Endothelial cell of umbilical vein (primary cell): ENCODE data around the gene CTSE. TPM values are rescaled to one million over a fixed set of nuclear protein-coding genes. Genes with fewer than 3 reads are reported as not detected.

ENCODE experiments used
- BruUV-seq: library from RNA; stranded (reverse); fragments of 400-500 nt; replicated peaks from 2 replicates; lab custom pipeline; 2021; lab: Mats Ljungman, UMichigan
- CTCF ChIA-PET: fragments of 300-600, 350-600 bp; sonication (Branson Sonifier 250); formaldehyde crosslinking; loops from one replicate; lab custom pipeline; 2021; ENCODE audit warnings: antibody characterized with exemption, inconsistent platforms; lab: Charles Lee
- POLR2A ChIA-PET: fragments of 300-600, 350-600 bp; sonication (Branson Sonifier 250); formaldehyde crosslinking; loops from one replicate; lab custom pipeline; 2021; ENCODE audit warnings: antibody characterized with exemption, inconsistent platforms; lab: Charles Lee
- DNase-seq: peaks from one replicate; pipeline ENCODE4 v3.0.0-alpha.2; 2011; ENCODE audit warnings: low read depth, low spot score
- FAIRE-seq: peaks from 2 replicates; lab custom pipeline; 2011; peaks lifted over from hg19 to GRCh38; lab: Jason Lieb, UNC
- H2AFZ ChIP-seq: 2 replicates; pipeline ENCODE4 v1.6.0; 2012; ENCODE audit warnings: low read depth, low read length, control low read depth, inconsistent platforms
- H3K27ac ChIP-seq: 2 replicates; pipeline ENCODE4 v1.5.1; 2011; ENCODE audit warnings: low read depth, mild to moderate bottlenecking, control low read depth, low read length, moderate library complexity; ENCODE audit not compliant: insufficient read depth
- H3K27me3 ChIP-seq, 2 experiments: 2 replicates each; pipeline versions ENCODE4 v1.6.0 to v1.6.1; 2011; ENCODE audit warnings: low read length in 2 of 2, mixed read lengths in 1 of 2; ENCODE audit not compliant: control insufficient read depth in 2 of 2, insufficient read depth in 2 of 2
- H3K36me3 ChIP-seq, 2 experiments: 2 replicates in 1 of 2; 3 replicates in 1 of 2; pipeline ENCODE4 v1.5.1; 2011; ENCODE audit warnings: low read length in 2 of 2, mild to moderate bottlenecking in 1 of 2, moderate library complexity in 1 of 2; ENCODE audit not compliant: control insufficient read depth in 2 of 2, insufficient read depth in 2 of 2; ENCODE audit errors: extremely low read depth in 1 of 2
- H3K4me1 ChIP-seq: 3 replicates; pipeline ENCODE4 v1.5.1; 2011; ENCODE audit warnings: mild to moderate bottlenecking, low read length; ENCODE audit not compliant: control insufficient read depth, insufficient read depth; ENCODE audit errors: extremely low read depth
- H3K4me2 ChIP-seq: 2 replicates; pipeline ENCODE4 v1.6.1; 2011; ENCODE audit warnings: low read length, control low read depth, mixed read lengths; ENCODE audit not compliant: insufficient read depth
- H3K4me3 ChIP-seq, 3 experiments: fragments of 200-600 bp in 1 of 3; sonication (generic), shearing (Covaris generic) in 1 of 3; replicated peaks in 1 of 3; 2 replicates each; pipeline ENCODE4 v1.5.1; 2011 to 2016; ENCODE audit warnings: control low read depth in 3 of 3, low read length in 3 of 3, mild to moderate bottlenecking in 2 of 3, inconsistent platforms in 1 of 3, low read depth in 1 of 3, moderate library complexity in 1 of 3; ENCODE audit not compliant: insufficient read depth in 1 of 3
- H3K79me2 ChIP-seq: 2 replicates; pipeline ENCODE4 v1.6.0; 2012; ENCODE audit warnings: low read length, inconsistent platforms; ENCODE audit not compliant: control insufficient read depth, insufficient read depth
- H3K9ac ChIP-seq: replicated peaks from 2 replicates; pipeline ENCODE3; 2011; ENCODE audit warnings: low read length, control low read depth; ENCODE audit not compliant: insufficient read depth; ENCODE audit errors: extremely low read depth
- H3K9me1 ChIP-seq: replicated peaks from 3 replicates; pipeline ENCODE4 v1.6.0; 2011; ENCODE audit warnings: mild to moderate bottlenecking, low read length; ENCODE audit not compliant: control insufficient read depth, insufficient read depth; ENCODE audit errors: extremely low read depth
- H3K9me3 ChIP-seq: replicated peaks from 2 replicates; pipeline ENCODE4 v1.5.1; 2012; ENCODE audit warnings: low read length, inconsistent platforms; ENCODE audit not compliant: control insufficient read depth, insufficient read depth
- H4K20me1 ChIP-seq: replicated peaks from 2 replicates; pipeline ENCODE3; 2011; ENCODE audit warnings: mild to moderate bottlenecking, low read length; ENCODE audit not compliant: control insufficient read depth, insufficient read depth; ENCODE audit errors: extremely low read depth
- EZH2 ChIP-seq: IDR thresholded peaks from 2 replicates; pipeline ENCODE4 v1.6.1; 2012; ENCODE audit warnings: borderline replicate concordance, low read depth, mild to moderate bottlenecking, moderate library complexity, low read length, inconsistent platforms; ENCODE audit not compliant: severe bottlenecking
- FOS ChIP-seq: IDR thresholded peaks from 2 replicates; pipeline ENCODE4 v1.6.1; 2011; ENCODE audit warnings: mild to moderate bottlenecking, low read length, moderate library complexity, borderline replicate concordance; ENCODE audit not compliant: insufficient read depth
- GATA2 ChIP-seq: IDR thresholded peaks from 2 replicates; pipeline ENCODE4 v1.7.0; 2011; ENCODE audit warnings: low read depth, mild to moderate bottlenecking, moderate library complexity, mixed read lengths, low read length; ENCODE audit not compliant: insufficient read length, insufficient read depth
- JUN ChIP-seq: IDR thresholded peaks from 2 replicates; pipeline ENCODE4 v1.6.1; 2011; ENCODE audit warnings: borderline replicate concordance, low read depth; ENCODE audit not compliant: insufficient read length, insufficient read depth
- MYC ChIP-seq: IDR thresholded peaks from one replicate; pipeline ENCODE4 v1.6.1; 2011; ENCODE audit warnings: mild to moderate bottlenecking, low read depth, low read length
- POLR2A ChIP-seq: IDR thresholded peaks from 2 replicates; pipeline ENCODE4 v1.6.1; 2012; ENCODE audit warnings: low read depth, mild to moderate bottlenecking, control low read depth, low read length
- POLR2AphosphoS5 ChIP-seq: IDR thresholded peaks from 2 replicates; pipeline ENCODE4 v1.6.1; 2012; ENCODE audit warnings: low read depth, mild to moderate bottlenecking, control low read depth, low read length, moderate library complexity; ENCODE audit not compliant: insufficient read depth
- dilution Hi-C: fragments of 300-500 bp; cut with MboI; formaldehyde crosslinking; loops from one replicate; pipeline ENCODE4 v1.15.0; 2019; ENCODE audit warnings: low sequenced_read_pairs; ENCODE audit not compliant: extremely low pct_ligation_motif_present
- intact Hi-C: fragments of 100-400 bp; cut with micrococcal nuclease; formaldehyde crosslinking; loops from one replicate; pipeline ENCODE4 v1.10.0; 2022
- polyA plus RNA-seq, 4 experiments: library from polyadenylated mRNA; depleted of rRNA in 3 of 4; stranded (reverse) in 3 of 4; unstranded in 1 of 4; fragments of >200 nt; gene quantifications; 2 replicates each; pipeline versions ENCODE4 v1.2.1 to v1.2.3, GENCODE V29; 2011 to 2012; ENCODE audit warnings: missing spikeins in 1 of 4
- total RNA-seq: library from RNA; stranded (reverse); gene quantifications from 2 replicates; pipeline ENCODE4 v1.2.3, GENCODE V29; 2021
- TF ChIP-seq, protein P1 (sequence below): IDR thresholded peaks from 2 replicates; pipeline ENCODE4 v1.6.1; 2011; ENCODE audit not compliant: insufficient read depth, insufficient read length
- TF ChIP-seq, protein P2 (sequence below), 2 donors: IDR thresholded peaks; 1 replicate in 1 of 2; 2 replicates in 1 of 2; pipeline ENCODE4 v1.5.1; 2011; ENCODE audit warnings: low read length in 2 of 2, mild to moderate bottlenecking in 2 of 2, moderate library complexity in 2 of 2, control low read depth in 1 of 2, inconsistent platforms in 1 of 2, low read depth in 1 of 2; ENCODE audit not compliant: insufficient read depth in 1 of 2; ENCODE audit errors: extremely low read depth in 1 of 2

The CTSE gene
- total and polyA plus RNA-seq, 2 donors (not counting 3 experiments of a cell fraction or from before 2014, with no cell fraction given): 0.17 TPM; not detected in 1

DNA sequence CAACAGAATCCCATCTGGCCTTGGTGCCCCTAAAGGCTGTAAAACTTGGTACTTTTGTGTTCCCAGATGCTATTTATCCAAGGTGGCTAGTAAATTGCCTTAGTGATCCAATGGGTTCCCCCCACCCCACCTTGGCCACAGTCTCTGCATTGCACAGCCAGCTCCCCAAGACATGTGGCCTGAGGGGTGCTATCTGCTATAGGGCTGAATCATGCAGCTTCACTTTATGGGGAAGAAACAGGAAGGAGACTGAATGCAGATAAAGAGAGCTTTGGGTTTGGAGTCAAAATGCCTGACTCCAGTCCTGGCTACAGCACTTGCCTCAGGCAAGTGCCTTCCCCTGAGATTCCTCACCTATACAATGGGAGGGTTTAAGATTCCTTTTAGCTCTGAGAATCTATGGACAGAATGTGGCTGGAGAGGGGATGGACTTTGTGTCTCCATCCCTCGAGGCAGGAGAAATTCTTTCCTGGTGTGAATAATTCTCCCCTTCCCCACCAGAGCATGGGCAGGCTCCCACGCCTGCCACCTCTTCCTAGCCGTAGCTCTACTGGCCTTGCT is 35.7 kb upstream of the CTSE start:
- Histone ChIP-seq H3K9me3 (no peaks in the 10 kb centered on the region), H3K27me3 (peaks cover 0 to 5% of the 10 kb centered on the region in 2 experiments), H3K36me3 (no peaks in the 10 kb centered on the region), H4K20me1 (no peaks in the 10 kb centered on the region), H3K9me1 (no peaks in the 10 kb centered on the region), H3K9ac (no peak overlapping the region), H3K79me2 (no peaks in the 10 kb centered on the region), H2AFZ (no peak overlapping the region), H3K4me3 (no peak overlapping the region), H3K4me1 (no peaks in the 10 kb centered on the region), H3K4me2 (no peak overlapping the region), H3K27ac (no peak overlapping the region)
- no TSS peak for BruUV-seq
- FAIRE-seq (no peak), DNase-seq (no peak)
- dilution Hi-C loops: no loop called here
- CTCF ChIA-PET: interaction anchor here (0.7 to 0.9 kb wide), 2 partner anchors 47 to 82 kb away, joined by 3 read pairs; no protein-coding TSS in a partner anchor
- intact Hi-C loops: no loop called here
- no peak for TF ChIP-seq MYC
- TF ChIP-seq, protein P1, sequence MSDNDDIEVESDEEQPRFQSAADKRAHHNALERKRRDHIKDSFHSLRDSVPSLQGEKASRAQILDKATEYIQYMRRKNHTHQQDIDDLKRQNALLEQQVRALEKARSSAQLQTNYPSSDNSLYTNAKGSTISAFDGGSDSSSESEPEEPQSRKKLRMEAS: no peak
- no peak for TF ChIP-seq EZH2
- no peak for TF ChIP-seq FOS
- no peak for TF ChIP-seq POLR2AphosphoS5
- TF ChIP-seq, protein P2, sequence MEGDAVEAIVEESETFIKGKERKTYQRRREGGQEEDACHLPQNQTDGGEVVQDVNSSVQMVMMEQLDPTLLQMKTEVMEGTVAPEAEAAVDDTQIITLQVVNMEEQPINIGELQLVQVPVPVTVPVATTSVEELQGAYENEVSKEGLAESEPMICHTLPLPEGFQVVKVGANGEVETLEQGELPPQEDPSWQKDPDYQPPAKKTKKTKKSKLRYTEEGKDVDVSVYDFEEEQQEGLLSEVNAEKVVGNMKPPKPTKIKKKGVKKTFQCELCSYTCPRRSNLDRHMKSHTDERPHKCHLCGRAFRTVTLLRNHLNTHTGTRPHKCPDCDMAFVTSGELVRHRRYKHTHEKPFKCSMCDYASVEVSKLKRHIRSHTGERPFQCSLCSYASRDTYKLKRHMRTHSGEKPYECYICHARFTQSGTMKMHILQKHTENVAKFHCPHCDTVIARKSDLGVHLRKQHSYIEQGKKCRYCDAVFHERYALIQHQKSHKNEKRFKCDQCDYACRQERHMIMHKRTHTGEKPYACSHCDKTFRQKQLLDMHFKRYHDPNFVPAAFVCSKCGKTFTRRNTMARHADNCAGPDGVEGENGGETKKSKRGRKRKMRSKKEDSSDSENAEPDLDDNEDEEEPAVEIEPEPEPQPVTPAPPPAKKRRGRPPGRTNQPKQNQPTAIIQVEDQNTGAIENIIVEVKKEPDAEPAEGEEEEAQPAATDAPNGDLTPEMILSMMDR (IDR thresholded peaks at IDR 0.05; ENCODE audit: extremely low read depth in 1 of 2, insufficient read depth in 1 of 2, low read depth in 1 of 2, low read length in 2 of 2): no peak
- no peak for TF ChIP-seq POLR2A
- no peak for TF ChIP-seq GATA2
- no peak for TF ChIP-seq JUN
- POLR2A ChIA-PET: no interaction called here
